Measurements from ENCODE around the gene PTPRA. TPM values are rescaled to one million over a fixed set of nuclear protein-coding genes. Genes with fewer than 3 reads are reported as not detected.

Gene PTPRA
- total and polyA plus RNA-seq, 2 donors (not counting 1 experiment from before 2014, with no cell fraction given): 32.1 to 64.2 TPM

GRCh38 chr20:2889209-2889608 is 15.9 kb downstream of the PTPRA start:
- ATAC-seq (ENCODE audit: low read depth) (no peak), DNase-seq (no peak)
- Histone ChIP-seq H3K9me3 (ENCODE audit: control extremely low read depth in 1 of 3, control insufficient read depth in 2 of 3, insufficient read depth in 1 of 3, low read length in 2 of 3) (no peaks in the 10 kb centered on the region), H4K20me1 (ENCODE audit: control insufficient read depth, insufficient read depth, low read length, poor library complexity, severe bottlenecking) (peaks cover 61% of the 10 kb centered on the region), H3K9ac (ENCODE audit: low read length) (no peak overlapping the region), H2AFZ (ENCODE audit: insufficient read depth, low read depth, low read length, poor library complexity, severe bottlenecking) (no peak overlapping the region), H3K27me3 (replicated peaks in 1 of 4; ENCODE audit: control extremely low read depth in 1 of 4, control insufficient read depth in 3 of 4, insufficient read depth in 4 of 4, low read length in 3 of 4) (no peaks in the 10 kb centered on the region), H3K4me3 (ENCODE audit: control extremely low read depth in 1 of 5, extremely low read depth in 1 of 5, insufficient read depth in 1 of 5, low read depth in 2 of 5, low read length in 4 of 5) (no peak overlapping the region), H3K36me3 (replicated peaks in 1 of 2; ENCODE audit: control extremely low read depth in 1 of 2, control insufficient read depth in 1 of 2, extremely low read depth in 1 of 2, insufficient read depth in 2 of 2, low read length in 1 of 2) (peaks cover 0 to 5% of the 10 kb centered on the region in 2 experiments), H3K79me2 (ENCODE audit: control insufficient read depth, insufficient read depth, low read length) (peaks cover 92% of the 10 kb centered on the region), H3K4me2 (replicated peaks; ENCODE audit: low read depth, low read length, poor library complexity, severe bottlenecking) (no peak overlapping the region), H3K27ac (ENCODE audit: low read length in 2 of 2) (no peak overlapping the region), H3K4me1 (ENCODE audit: control insufficient read depth in 2 of 2, insufficient read depth in 2 of 2, low read length in 2 of 2) (peaks cover 12 to 13% of the 10 kb centered on the region in 2 donors)
- Mint-ChIP-seq H3K27ac (no peak overlapping the region), H3K9me3 (ENCODE audit: insufficient read depth) (no peaks in the 10 kb centered on the region), H3K4me1 (peaks cover 52% of the 10 kb centered on the region), H3K27me3 (no peaks in the 10 kb centered on the region), H3K4me3 (no peak overlapping the region)
- no CpG with 5 or more reads among the region's 1 CpG for WGBS (ENCODE audit: insufficient coverage)
- ChIA-PET CTCF (no interaction called here), POLR2A (no interaction called here)
- no peak for TF ChIP-seq CTCF (IDR thresholded peaks at IDR 0.05)
- no peak for TF ChIP-seq EZH2 (IDR thresholded peaks at IDR 0.05; ENCODE audit: borderline replicate concordance, insufficient read depth, low read depth, low read length, poor library complexity, severe bottlenecking)
- intact Hi-C loops (cut with micrococcal nuclease): no loop called here

GRCh38 chr20:2889797-2890196 is 16.5 kb downstream of the PTPRA start:
- intact Hi-C loops (cut with micrococcal nuclease): no loop called here
- no peak for ATAC-seq (ENCODE audit: low read depth)
- ChIA-PET CTCF (no interaction called here), POLR2A (no interaction called here)
- Mint-ChIP-seq H3K27me3 (no peaks in the 10 kb centered on the region), H3K9me3 (ENCODE audit: insufficient read depth) (no peaks in the 10 kb centered on the region), H3K27ac (no peak overlapping the region), H3K4me1 (peaks cover 47% of the 10 kb centered on the region), H3K4me3 (no peak overlapping the region)
- H3K4me3 ChIP-seq (ENCODE audit: control extremely low read depth in 1 of 5, extremely low read depth in 1 of 5, insufficient read depth in 1 of 5, low read depth in 2 of 5, low read length in 4 of 5): no peak overlapping the region
- H2AFZ ChIP-seq (ENCODE audit: insufficient read depth, low read depth, low read length, poor library complexity, severe bottlenecking): no peak overlapping the region
- 100% methylated on average over 2 of the region's 3 CpGs for WGBS (ENCODE audit: insufficient coverage)
- peaks cover 55% of the 10 kb centered on the region for H4K20me1 ChIP-seq (ENCODE audit: control insufficient read depth, insufficient read depth, low read length, poor library complexity, severe bottlenecking)
- H3K27ac ChIP-seq (ENCODE audit: low read length in 2 of 2): no peak overlapping the region
- no peak overlapping the region for H3K9ac ChIP-seq (ENCODE audit: low read length)
- no peak for DNase-seq
- TF ChIP-seq CTCF (IDR thresholded peaks at IDR 0.05) (no peak), EZH2 (IDR thresholded peaks at IDR 0.05; ENCODE audit: borderline replicate concordance, insufficient read depth, low read depth, low read length, poor library complexity, severe bottlenecking) (no peak)
- peaks cover 0 to 2% (median 0%) of the 10 kb centered on the region in 3 donors for H3K9me3 ChIP-seq (ENCODE audit: control extremely low read depth in 1 of 3, control insufficient read depth in 2 of 3, insufficient read depth in 1 of 3, low read length in 2 of 3)
- peaks cover 0 to 5% of the 10 kb centered on the region in 2 experiments for H3K36me3 ChIP-seq (replicated peaks in 1 of 2; ENCODE audit: control extremely low read depth in 1 of 2, control insufficient read depth in 1 of 2, extremely low read depth in 1 of 2, insufficient read depth in 2 of 2, low read length in 1 of 2)
- peaks cover 8 to 12% of the 10 kb centered on the region in 2 donors for H3K4me1 ChIP-seq (ENCODE audit: control insufficient read depth in 2 of 2, insufficient read depth in 2 of 2, low read length in 2 of 2)
- peaks cover 93% of the 10 kb centered on the region for H3K79me2 ChIP-seq (ENCODE audit: control insufficient read depth, insufficient read depth, low read length)
- H3K27me3 ChIP-seq (replicated peaks in 1 of 4; ENCODE audit: control extremely low read depth in 1 of 4, control insufficient read depth in 3 of 4, insufficient read depth in 4 of 4, low read length in 3 of 4): no peaks in the 10 kb centered on the region
- H3K4me2 ChIP-seq (replicated peaks; ENCODE audit: low read depth, low read length, poor library complexity, severe bottlenecking): no peak overlapping the region
